ENCODE data around the gene RFTN1.

Gene RFTN1

GRCh38 chr3:16361087-16361486 is 152.4 kb downstream of the RFTN1 start:
- no peak for TF ChIP-seq POLR2A (IDR thresholded peaks at IDR 0.05; ENCODE audit: low read depth, low read length)
- FAIRE-seq: no peak
- DNase-seq (ENCODE audit: insufficient read length, low spot score): no peak

- FAIRE-seq: no peak
Measured at GRCh38 chr3:16359331-16359730, 154.2 kb downstream of the RFTN1 start.

DNA sequence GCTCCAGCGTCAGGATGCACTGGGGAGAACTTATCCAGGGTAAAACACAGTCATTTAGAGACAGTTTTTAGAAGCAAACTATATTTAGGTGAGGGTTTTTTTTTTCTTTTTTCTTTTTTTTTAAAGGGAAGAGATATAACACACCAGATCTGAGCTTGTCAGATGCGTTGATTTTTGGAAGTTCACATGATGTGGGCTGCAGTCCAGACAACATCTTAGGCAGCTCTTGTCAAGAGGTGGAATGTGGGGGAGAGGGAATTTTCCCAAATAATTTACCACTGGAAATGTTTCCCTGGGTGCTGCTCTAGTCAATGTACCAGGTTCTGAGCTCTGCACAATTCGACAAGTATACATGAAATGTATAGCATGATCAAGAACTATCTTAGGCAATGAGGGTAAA is 155.2 kb downstream of the RFTN1 start:
- no peak for FAIRE-seq
- no peak for TF ChIP-seq POU2F2 (IDR thresholded peaks at IDR 0.05; ENCODE audit: low read depth, low read length)
- no peak for DNase-seq (ENCODE audit: insufficient read length, low spot score)

More at GRCh38 chr3:16359331-16359730, 154.2 kb downstream of the RFTN1 start:
- TF ChIP-seq POLR2A (IDR thresholded peaks at IDR 0.05; ENCODE audit: low read depth, low read length) (no peak), SPI1 (IDR thresholded peaks at IDR 0.05; ENCODE audit: low read depth, low read length) (peak; percentile 71)
- DNase-seq (ENCODE audit: insufficient read length, low spot score): no peak

DNA sequence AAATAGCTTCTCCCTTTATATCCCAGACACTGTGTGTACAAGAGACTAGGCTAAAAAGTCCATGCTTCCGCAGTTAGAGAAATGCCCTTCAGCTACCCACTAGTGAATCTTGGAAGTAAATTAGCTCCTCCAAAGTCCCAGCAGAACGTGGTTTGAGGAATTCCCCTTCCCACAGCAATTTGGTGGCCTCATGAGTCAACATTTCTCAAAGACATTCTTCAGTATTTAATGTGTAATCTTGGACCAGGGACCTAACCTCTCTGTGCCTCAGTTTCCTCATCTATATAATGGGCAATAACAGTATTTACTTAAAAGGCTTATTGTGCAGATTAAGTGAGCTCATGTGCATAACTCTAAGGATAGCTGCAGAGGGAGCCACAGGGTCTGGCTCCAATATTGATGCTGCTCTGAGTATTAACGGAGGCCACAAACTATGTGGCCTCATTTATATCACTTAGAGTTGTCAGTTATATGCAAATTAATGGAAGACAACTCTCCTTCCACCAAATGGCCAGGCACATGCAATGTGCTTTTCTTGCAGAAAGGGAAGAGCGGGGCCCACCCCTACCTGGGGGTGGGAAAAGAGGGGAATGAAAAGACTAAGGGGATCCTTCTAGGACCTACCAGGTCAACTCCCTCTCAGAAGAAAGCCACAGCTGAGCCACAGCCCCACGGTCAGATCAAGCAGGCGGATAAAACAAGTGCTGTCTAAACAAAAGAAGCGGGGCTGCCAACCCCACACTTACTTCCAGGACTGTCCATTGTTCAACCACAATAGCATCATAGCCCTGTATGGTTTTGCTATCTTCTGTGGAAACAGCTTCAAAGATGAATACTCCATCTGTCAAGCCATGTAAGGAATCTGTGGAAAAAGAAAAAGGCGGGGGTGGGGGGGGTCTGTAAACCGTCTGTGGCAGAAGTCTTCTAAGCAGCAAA is 156.0 kb downstream of the RFTN1 start:
- FAIRE-seq: no peak
- DNase-seq (ENCODE audit: insufficient read length, low spot score): no peak
- TF ChIP-seq TAF1 (IDR thresholded peaks at IDR 0.05; ENCODE audit: low read depth, low read length) (no peak), POU2F2 (IDR thresholded peaks at IDR 0.05; ENCODE audit: low read depth, low read length) (no peak), PAX5 (IDR thresholded peaks at IDR 0.05; ENCODE audit: insufficient read depth, low read length, severe bottlenecking) (no peak)

DNA sequence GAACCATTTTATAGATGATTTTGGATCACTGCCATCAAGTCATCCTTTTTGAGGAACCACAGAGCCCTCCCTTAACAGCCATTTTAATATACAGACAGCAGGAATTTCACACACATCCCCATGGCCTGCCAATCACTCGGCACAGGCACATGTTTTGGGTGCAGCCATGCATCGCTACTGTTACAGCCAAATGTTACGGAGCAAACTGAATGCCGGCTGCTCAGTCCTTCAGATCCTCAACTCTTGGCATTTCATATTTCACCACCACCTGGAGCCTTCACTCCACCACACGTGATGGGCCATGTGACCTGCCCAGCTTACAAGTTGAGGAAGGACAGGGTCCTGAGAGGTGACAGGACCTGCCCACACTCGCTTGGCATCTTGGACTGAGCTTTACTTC is 157.7 kb downstream of the RFTN1 start:
- no peak for DNase-seq (ENCODE audit: insufficient read length, low spot score)
- no peak for FAIRE-seq
- no peak for TF ChIP-seq POLR2AphosphoS5 (IDR thresholded peaks at IDR 0.05; ENCODE audit: low read depth, low read length)
- no peak for TF ChIP-seq SPI1 (IDR thresholded peaks at IDR 0.05; ENCODE audit: low read depth, low read length)
- TF ChIP-seq POLR2A (IDR thresholded peaks at IDR 0.05; ENCODE audit: low read depth, low read length): no peak; the same call in 1 of the 2 replicates
- no peak for TF ChIP-seq POU2F2 (IDR thresholded peaks at IDR 0.05; ENCODE audit: low read depth, low read length)

- DNase-seq (ENCODE audit: insufficient read length, low spot score) (no peak), FAIRE-seq (no peak)
- TF ChIP-seq PAX5 (IDR thresholded peaks at IDR 0.05; ENCODE audit: insufficient read depth, low read length, severe bottlenecking): no peak
- TF ChIP-seq POLR2AphosphoS5 (IDR thresholded peaks at IDR 0.05; ENCODE audit: low read depth, low read length): no peak
- TF ChIP-seq POLR2A (IDR thresholded peaks at IDR 0.05; ENCODE audit: low read depth, low read length): no peak
- TF ChIP-seq POU2F2 (IDR thresholded peaks at IDR 0.05; ENCODE audit: low read depth, low read length): no peak
- TF ChIP-seq TAF1 (IDR thresholded peaks at IDR 0.05; ENCODE audit: low read depth, low read length): no peak
- TF ChIP-seq SPI1 (IDR thresholded peaks at IDR 0.05; ENCODE audit: low read depth, low read length): no peak
Measured at GRCh38 chr3:16354291-16354690, 159.2 kb downstream of the RFTN1 start.

DNA sequence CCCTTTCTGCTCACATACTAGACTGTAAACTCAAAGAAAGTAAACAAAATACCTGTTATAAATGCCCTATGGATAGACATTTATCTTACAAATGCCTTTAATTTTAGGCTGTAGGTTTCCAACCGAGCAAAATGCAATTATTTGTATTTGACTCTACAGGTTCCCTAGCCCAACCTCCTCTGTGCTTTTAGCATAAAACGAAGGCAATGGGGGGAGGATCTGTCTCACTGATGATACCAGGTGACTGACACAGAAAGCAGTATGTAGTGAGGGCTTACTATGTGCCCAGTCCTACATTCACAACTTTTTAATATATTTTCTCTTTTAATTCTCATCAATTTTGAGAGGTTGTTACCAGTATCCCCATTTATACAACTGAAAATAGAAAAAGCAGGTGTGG is 161.1 kb downstream of the RFTN1 start:
- FAIRE-seq: no peak
- no peak for TF ChIP-seq POLR2AphosphoS5 (IDR thresholded peaks at IDR 0.05; ENCODE audit: low read depth, low read length)
- TF ChIP-seq TAF1 (IDR thresholded peaks at IDR 0.05; ENCODE audit: low read depth, low read length): no peak
- no peak for TF ChIP-seq SPI1 (IDR thresholded peaks at IDR 0.05; ENCODE audit: low read depth, low read length)
- no peak for TF ChIP-seq POU2F2 (IDR thresholded peaks at IDR 0.05; ENCODE audit: low read depth, low read length)
- no peak for DNase-seq (ENCODE audit: insufficient read length, low spot score)

DNA sequence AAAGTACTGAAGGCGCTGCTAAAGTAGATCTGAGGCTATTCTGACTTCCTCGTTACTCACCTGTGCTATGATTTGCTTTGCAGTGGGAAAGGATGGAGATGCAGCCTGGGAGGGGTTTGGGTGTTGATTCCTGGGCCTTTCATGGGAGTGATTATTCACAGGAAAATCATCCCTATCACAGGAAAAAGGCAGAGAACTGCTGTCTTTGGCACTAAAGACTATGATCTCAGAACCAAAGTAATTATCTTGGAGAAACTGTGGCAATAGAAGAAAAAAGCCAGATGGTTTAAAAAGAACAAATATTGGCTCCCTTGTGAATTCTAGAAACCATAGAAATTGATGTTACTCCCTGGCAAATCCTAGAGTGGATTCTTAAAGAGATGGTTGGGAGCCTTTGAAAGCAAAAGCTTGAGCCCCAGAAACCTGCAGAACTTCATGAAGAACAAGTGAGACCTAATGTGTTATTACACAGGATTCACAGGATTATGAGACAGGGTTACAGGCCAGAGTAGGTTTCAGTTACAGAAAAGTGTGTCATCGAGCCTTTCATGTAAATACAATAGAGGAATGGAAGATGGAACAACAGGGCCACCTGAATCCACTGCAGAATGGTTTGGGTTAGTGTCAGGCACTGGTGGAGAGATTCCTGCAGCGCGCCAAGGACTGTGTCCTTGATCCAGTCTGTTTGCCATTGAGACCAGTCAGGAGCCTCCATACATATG is 162.7 kb downstream of the RFTN1 start:
- TF ChIP-seq PAX5 (IDR thresholded peaks at IDR 0.05; ENCODE audit: insufficient read depth, low read length, severe bottlenecking) (no peak), SPI1 (IDR thresholded peaks at IDR 0.05; ENCODE audit: low read depth, low read length) (no peak), POU2F2 (IDR thresholded peaks at IDR 0.05; ENCODE audit: low read depth, low read length) (no peak), TAF1 (IDR thresholded peaks at IDR 0.05; ENCODE audit: low read depth, low read length) (no peak), POLR2AphosphoS5 (IDR thresholded peaks at IDR 0.05; ENCODE audit: low read depth, low read length) (no peak), POLR2A (IDR thresholded peaks at IDR 0.05; ENCODE audit: low read depth, low read length) (no peak)
- no peak for FAIRE-seq
- DNase-seq (ENCODE audit: insufficient read length, low spot score): no peak

- TF ChIP-seq POLR2AphosphoS5 (IDR thresholded peaks at IDR 0.05; ENCODE audit: low read depth, low read length) (no peak), POLR2A (IDR thresholded peaks at IDR 0.05; ENCODE audit: low read depth, low read length) (no peak), POU2F2 (IDR thresholded peaks at IDR 0.05; ENCODE audit: low read depth, low read length) (no peak), SPI1 (IDR thresholded peaks at IDR 0.05; ENCODE audit: low read depth, low read length) (no peak), TAF1 (IDR thresholded peaks at IDR 0.05; ENCODE audit: low read depth, low read length) (no peak), PAX5 (IDR thresholded peaks at IDR 0.05; ENCODE audit: insufficient read depth, low read length, severe bottlenecking) (no peak)
- DNase-seq (ENCODE audit: insufficient read length, low spot score): no peak
- FAIRE-seq: no peak
Measured at GRCh38 chr3:16349986-16350596, 163.4 kb downstream of the RFTN1 start.

GRCh38 chr3:16347548-16347947 is 166.0 kb downstream of the RFTN1 start:
- DNase-seq (ENCODE audit: insufficient read length, low spot score): no peak
- TF ChIP-seq PAX5 (IDR thresholded peaks at IDR 0.05; ENCODE audit: insufficient read depth, low read length, severe bottlenecking) (no peak), TAF1 (IDR thresholded peaks at IDR 0.05; ENCODE audit: low read depth, low read length) (no peak), POLR2AphosphoS5 (IDR thresholded peaks at IDR 0.05; ENCODE audit: low read depth, low read length) (no peak)
- FAIRE-seq: no peak
